ENCODE results near the gene COX20. TPM values are rescaled to one million over a fixed set of nuclear protein-coding genes. Genes with fewer than 3 reads are reported as not detected.

Gene COX20
- total and polyA plus RNA-seq, 2 of the 8 experiments (the other 6 are each of a cell fraction or from before 2014, with no cell fraction given) = 17.5 to 28.8 TPM

DNA sequence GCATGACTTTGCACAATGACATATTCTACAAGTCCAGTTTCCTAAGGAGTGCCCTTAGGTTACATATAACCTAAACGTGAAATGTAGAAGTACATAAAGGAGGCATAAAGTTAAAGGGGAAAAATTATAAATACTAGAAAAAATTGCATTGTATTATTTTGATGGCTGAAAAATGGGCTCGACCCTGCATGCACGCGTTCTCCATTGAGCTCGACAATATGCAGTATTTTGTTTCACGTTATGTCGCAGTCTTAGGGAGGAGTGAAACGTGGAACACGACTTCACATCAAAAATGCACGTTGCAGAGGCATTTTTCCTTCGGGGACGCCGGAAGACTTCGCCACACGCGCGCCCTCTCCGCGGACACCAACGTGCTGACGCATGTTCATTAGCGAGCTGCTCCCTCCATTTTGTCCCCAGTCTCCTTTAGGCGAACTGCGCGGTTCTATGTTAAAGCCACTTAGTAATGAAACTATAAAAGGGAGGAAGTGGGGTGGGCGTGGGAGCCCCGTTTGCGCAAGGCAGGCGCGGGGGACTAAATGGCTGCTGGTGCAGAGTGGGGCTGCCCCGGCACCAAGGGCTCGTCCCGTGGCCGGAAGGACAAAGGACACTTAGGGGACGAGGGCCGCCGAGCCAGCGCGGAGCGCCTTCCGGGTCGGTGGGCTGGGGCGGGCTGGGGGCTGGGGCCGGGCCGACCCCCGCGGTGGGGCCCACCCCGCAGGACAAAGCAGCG is 749 bp upstream of the COX20 start (continued):
- TF ChIP-seq CBX8 (IDR thresholded peaks at IDR 0.05; ENCODE audit: borderline replicate concordance, low read depth, low read length) (no peak), NRF1 (IDR thresholded peaks at IDR 0.05; ENCODE audit: low read depth, low read length) (no peak), TAF7 (optimal IDR thresholded peaks at IDR 0.05; ENCODE audit: borderline replicate concordance, low read depth, low read length) (peak; percentile 56), BRCA1 (IDR thresholded peaks at IDR 0.05; ENCODE audit: low read depth, low read length) (no peak)

Measured in H1 (cell line).